Suprapubic skin (tissue), 4 donors: ENCODE measurements around the gene ZNF177. TPM values are rescaled to one million over a fixed set of nuclear protein-coding genes. Genes with fewer than 3 reads are reported as not detected.

Experiments
- DNase-seq, 2 donors: peaks; one replicate each; pipeline ENCODE4 v3.0.0-alpha.2; 2019; ENCODE audit warnings: low spot score in 2 of 2
- H3K27ac ChIP-seq: fragments of 200-600 bp; sonication (generic); one replicate; pipeline ENCODE4 v1.5.1; 2019
- H3K27me3 ChIP-seq: fragments of 200-600 bp; sonication (generic); one replicate; pipeline ENCODE4 v1.5.1; 2019
- H3K36me3 ChIP-seq: fragments of 200-600 bp; sonication (generic); one replicate; pipeline ENCODE4 v1.5.1; 2019
- H3K4me1 ChIP-seq: fragments of 200-600 bp; sonication (generic); one replicate; pipeline ENCODE4 v1.5.1; 2019
- H3K4me3 ChIP-seq: fragments of 200-600 bp; sonication (generic); one replicate; pipeline ENCODE4 v1.5.1; 2019; ENCODE audit warnings: mild to moderate bottlenecking
- H3K9me3 ChIP-seq: fragments of 200-600 bp; sonication (generic); one replicate; pipeline ENCODE4 v1.5.1; 2019
- EP300 ChIP-seq: sonication (generic); formaldehyde crosslinking; IDR thresholded peaks from one replicate; pipeline ENCODE4 v1.6.1; 2017; ENCODE audit warnings: antibody characterized with exemption
- POLR2A ChIP-seq, 2 donors: fragments of 450-650 bp; IDR thresholded peaks; one replicate each; pipeline ENCODE4 v1.6.1; 2017; ENCODE audit warnings: antibody characterized with exemption in 2 of 2, mild to moderate bottlenecking in 2 of 2, moderate library complexity in 2 of 2
- POLR2AphosphoS5 ChIP-seq, 3 donors: sonication (generic); formaldehyde crosslinking; IDR thresholded peaks; one replicate each; pipeline ENCODE4 v1.6.1; 2017; ENCODE audit warnings: antibody characterized with exemption in 3 of 3
- WGBS: methylation state at CpG from one replicate; pipeline ENCODE4 v1.1.5; 2018; 5-methylcytosine and 5-hydroxymethylcytosine counted together
- total RNA-seq, 4 donors: library from RNA; depleted of rRNA; stranded (reverse); fragments of >200 nt; gene quantifications; one replicate each; pipeline ENCODE4 v1.1.0, GENCODE V29; 2016
- TF ChIP-seq, protein P1 (sequence below), 2 donors: fragments of 200-600 bp in 1 of 2; fragments of 450-650 bp in 1 of 2; sonication (generic) in 1 of 2; IDR thresholded peaks; one replicate each; pipeline ENCODE4 v1.5.1; 2016 to 2019; ENCODE audit warnings: antibody characterized with exemption in 2 of 2, mild to moderate bottlenecking in 1 of 2, moderate library complexity in 1 of 2

ZNF177 gene
- total RNA-seq, 4 donors from 2014 or later = 0.23 to 1.8 (median 1.4) TPM; not detected in 1

DNA sequence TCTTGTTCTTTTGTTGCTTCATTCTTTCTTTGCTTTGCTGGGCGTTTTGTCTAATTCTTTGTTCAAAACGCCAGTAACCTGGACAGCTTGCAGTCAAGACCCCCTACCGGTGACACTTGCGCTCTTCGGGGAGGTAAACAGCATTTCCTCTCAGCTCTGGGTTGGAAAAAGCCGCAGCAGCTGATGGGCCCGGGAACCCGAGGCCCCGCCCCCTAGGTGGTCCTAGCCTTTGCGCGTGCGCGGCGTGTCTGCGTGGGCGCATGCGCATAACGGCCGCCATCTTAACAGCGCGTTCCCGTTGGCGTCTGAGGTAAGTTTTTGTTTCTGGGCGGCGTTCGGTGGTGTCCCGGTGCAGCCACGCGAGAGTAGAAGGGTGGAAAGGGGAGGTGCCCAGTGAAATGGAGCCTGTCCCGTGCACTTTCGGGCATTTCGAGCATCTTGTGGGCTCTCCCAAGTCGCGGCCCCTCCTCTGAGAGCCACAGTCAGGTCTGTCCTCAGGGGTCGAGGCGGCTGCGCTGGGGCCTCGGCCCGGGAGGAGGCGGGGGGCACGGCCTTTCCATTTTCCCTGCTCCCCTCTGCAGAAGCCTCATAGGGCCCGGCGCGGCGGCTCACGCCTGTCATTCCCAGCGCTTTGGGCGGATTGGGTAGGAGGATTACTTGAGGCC is 38.8 kb upstream of the ZNF177 start, which contains the start of gene ZNF559:
ZNF559 (plus strand) TSS at position 261 of the 665 bp plus-strand sequence. CDS start 14,371 bp downstream, outside the sequence.
- 1% methylated on average over 18 of the region's 48 CpGs for WGBS
- peak; percentile 95 to 97 for DNase-seq

DNA sequence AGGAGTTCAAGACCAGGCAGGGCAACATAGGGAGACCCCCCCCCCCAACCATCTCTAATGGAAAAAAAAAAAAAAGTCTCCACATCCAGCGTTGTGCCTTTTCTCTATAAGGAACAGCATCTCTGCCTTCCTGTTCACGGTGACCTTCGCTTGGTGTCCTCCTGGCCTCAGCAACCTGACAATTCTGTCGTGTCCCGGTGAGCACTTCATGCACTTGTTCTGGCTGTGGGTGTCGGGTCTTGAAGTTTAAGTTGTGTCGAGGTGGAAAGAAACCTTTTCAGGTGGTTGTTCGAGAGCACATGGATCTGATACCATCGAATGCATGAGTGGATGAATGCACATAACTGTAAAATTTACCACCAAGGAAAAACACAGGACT is 38.2 kb upstream of the ZNF177 start:
- TF ChIP-seq, protein P1, sequence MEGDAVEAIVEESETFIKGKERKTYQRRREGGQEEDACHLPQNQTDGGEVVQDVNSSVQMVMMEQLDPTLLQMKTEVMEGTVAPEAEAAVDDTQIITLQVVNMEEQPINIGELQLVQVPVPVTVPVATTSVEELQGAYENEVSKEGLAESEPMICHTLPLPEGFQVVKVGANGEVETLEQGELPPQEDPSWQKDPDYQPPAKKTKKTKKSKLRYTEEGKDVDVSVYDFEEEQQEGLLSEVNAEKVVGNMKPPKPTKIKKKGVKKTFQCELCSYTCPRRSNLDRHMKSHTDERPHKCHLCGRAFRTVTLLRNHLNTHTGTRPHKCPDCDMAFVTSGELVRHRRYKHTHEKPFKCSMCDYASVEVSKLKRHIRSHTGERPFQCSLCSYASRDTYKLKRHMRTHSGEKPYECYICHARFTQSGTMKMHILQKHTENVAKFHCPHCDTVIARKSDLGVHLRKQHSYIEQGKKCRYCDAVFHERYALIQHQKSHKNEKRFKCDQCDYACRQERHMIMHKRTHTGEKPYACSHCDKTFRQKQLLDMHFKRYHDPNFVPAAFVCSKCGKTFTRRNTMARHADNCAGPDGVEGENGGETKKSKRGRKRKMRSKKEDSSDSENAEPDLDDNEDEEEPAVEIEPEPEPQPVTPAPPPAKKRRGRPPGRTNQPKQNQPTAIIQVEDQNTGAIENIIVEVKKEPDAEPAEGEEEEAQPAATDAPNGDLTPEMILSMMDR (IDR thresholded peaks at IDR 0.05) = no peak
- TF ChIP-seq POLR2A (IDR thresholded peaks at IDR 0.05) (no peak), POLR2AphosphoS5 (IDR thresholded peaks at IDR 0.05) (no peak), EP300 (no peak)
- Histone ChIP-seq H3K36me3 (peaks cover 11% of the 10 kb centered on the region), H3K27ac (peak overlapping the region; percentile 90), H3K4me3 (peak overlapping the region; percentile 90), H3K9me3 (peaks cover 17% of the 10 kb centered on the region), H3K27me3 (no peaks in the 10 kb centered on the region), H3K4me1 (peaks cover 12% of the 10 kb centered on the region)
- 62% methylated on average over 6 of the region's 9 CpGs for WGBS
- DNase-seq = no peak

More for the DNA sequence above, 38.8 kb upstream of the ZNF177 start, which contains the start of gene ZNF559:
- H3K4me1 ChIP-seq = peaks cover 12% of the 10 kb centered on the region
- H3K27me3 ChIP-seq = no peaks in the 10 kb centered on the region
- H3K36me3 ChIP-seq = peaks cover 11% of the 10 kb centered on the region
- no peak for TF ChIP-seq EP300
- TF ChIP-seq, protein P1 (IDR thresholded peaks at IDR 0.05) = peak in 1 of 2 donors; percentile 17
- no peak for TF ChIP-seq POLR2A (IDR thresholded peaks at IDR 0.05)
- peak in 2 of 3 donors; percentile 24 to 40 for TF ChIP-seq POLR2AphosphoS5 (IDR thresholded peaks at IDR 0.05)
- peak within 1 kb of the TSS; percentile 90 for H3K27ac ChIP-seq
- peak within 1 kb of the TSS; percentile 90 for H3K4me3 ChIP-seq
- peaks cover 17% of the 10 kb centered on the region for H3K9me3 ChIP-seq

DNA sequence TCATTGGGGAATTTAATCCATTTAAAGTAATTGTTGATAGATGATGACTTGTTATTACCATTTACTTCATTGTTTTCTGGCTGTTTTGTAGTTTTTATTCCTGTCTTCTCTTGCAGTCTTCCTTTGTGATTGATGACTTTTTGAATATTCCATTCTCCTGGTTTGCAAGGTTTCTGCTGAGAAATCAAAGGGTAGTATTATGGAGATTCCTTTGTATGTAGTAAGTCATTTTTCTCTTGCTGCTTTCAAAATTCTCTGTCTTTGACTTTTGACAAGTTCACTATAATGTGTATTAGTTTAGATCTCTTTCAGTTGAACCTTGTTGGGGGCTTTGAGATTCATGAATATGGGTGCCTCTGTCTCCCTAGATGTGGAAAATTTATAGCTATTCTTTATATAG is 32.8 kb upstream of the ZNF177 start:
- Histone ChIP-seq H3K9me3 (peaks cover 64% of the 10 kb centered on the region), H3K4me1 (peaks cover 1% of the 10 kb centered on the region), H3K4me3 (no peak overlapping the region), H3K27ac (no peak overlapping the region), H3K36me3 (peaks cover 33% of the 10 kb centered on the region), H3K27me3 (no peaks in the 10 kb centered on the region)
- no peak for TF ChIP-seq POLR2A (IDR thresholded peaks at IDR 0.05)
- TF ChIP-seq POLR2AphosphoS5 (IDR thresholded peaks at IDR 0.05) = no peak
- TF ChIP-seq, protein P1 (IDR thresholded peaks at IDR 0.05) = no peak
- TF ChIP-seq EP300 = no peak
- no peak for DNase-seq

DNA sequence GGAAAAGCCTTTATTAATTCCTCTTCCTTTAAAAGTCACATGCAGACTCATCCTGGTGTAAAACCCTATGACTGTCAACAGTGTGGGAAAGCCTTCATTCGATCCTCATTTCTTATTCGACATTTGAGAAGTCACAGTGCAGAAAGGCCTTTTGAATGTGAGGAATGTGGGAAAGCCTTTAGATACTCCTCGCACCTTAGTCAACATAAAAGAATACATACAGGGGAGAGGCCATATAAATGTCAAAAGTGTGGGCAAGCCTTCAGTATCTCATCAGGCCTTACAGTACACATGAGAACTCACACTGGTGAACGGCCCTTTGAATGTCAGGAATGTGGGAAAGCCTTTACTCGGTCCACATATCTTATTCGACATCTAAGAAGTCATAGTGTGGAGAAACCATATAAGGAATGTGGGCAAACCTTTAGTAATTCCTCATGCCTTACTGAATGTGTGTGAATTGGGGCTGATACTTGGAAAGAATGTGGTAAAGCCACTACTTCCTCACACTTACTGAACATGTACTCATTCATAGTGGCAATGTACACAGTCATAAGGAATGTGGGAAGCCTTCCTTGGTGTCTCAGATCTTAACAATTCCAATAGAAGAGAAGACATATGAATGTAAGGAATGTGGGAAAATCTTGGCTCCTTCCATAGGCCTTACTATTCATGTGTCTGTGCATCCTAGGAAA is 20.1 kb upstream of the ZNF177 start:
- Histone ChIP-seq H3K9me3 (peaks cover 67% of the 10 kb centered on the region), H3K4me3 (no peak overlapping the region), H3K27me3 (no peaks in the 10 kb centered on the region), H3K27ac (no peak overlapping the region), H3K4me1 (no peaks in the 10 kb centered on the region), H3K36me3 (peaks cover 64% of the 10 kb centered on the region)
- TF ChIP-seq, protein P1 (IDR thresholded peaks at IDR 0.05) = no peak
- TF ChIP-seq EP300 (no peak), POLR2AphosphoS5 (IDR thresholded peaks at IDR 0.05) (no peak), POLR2A (IDR thresholded peaks at IDR 0.05) (no peak)
- no peak for DNase-seq
- 95% methylated on average over 6 of the region's 6 CpGs for WGBS

DNA sequence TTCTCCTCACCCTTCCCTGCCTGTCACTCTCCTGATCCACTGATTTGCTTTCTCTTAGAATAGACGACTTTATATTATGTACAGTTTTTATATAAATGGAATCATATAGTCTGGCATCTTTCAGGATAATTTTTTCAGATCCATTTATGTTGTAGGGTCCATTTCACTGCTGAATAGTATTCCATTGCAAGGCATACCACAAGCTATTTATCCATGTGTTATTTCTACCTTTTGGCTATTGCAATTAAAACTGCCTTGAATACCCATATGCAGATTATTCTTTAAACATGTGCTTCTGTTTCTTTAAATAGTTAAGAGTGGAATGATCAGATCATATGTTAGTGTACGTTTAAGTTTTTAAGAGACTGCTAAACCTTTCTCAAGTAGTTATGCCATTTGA is 17.8 kb upstream of the ZNF177 start:
- no peak for DNase-seq
- TF ChIP-seq POLR2AphosphoS5 (IDR thresholded peaks at IDR 0.05) (no peak), EP300 (no peak), POLR2A (IDR thresholded peaks at IDR 0.05) (no peak)
- TF ChIP-seq, protein P1 (IDR thresholded peaks at IDR 0.05) = no peak
- Histone ChIP-seq H3K9me3 (peaks cover 75% of the 10 kb centered on the region), H3K27ac (no peak overlapping the region), H3K4me1 (no peaks in the 10 kb centered on the region), H3K36me3 (peaks cover 51% of the 10 kb centered on the region), H3K4me3 (no peak overlapping the region), H3K27me3 (no peaks in the 10 kb centered on the region)
- 94% methylated on average over 2 of the region's 2 CpGs for WGBS
